ENCODE results near the gene FFAR1.

The FFAR1 gene

GRCh38 chr19:35309481-35310279 is 38.0 kb upstream of the FFAR1 start:
- no peak for ATAC-seq

GRCh38 chr19:35310331-35310730 is 37.4 kb upstream of the FFAR1 start:
- TF ChIP-seq CSDC2 (CRISPR knock-in tag; IDR thresholded peaks at IDR 0.05): no peak
- TF ChIP-seq PATZ1 (CRISPR knock-in tag; IDR thresholded peaks at IDR 0.05; ENCODE audit: borderline replicate concordance): no peak
- TF ChIP-seq ARNTL (CRISPR knock-in tag; IDR thresholded peaks at IDR 0.05; ENCODE audit: borderline replicate concordance, low read depth): no peak
- TF ChIP-seq ZFP3 (CRISPR knock-in tag; IDR thresholded peaks at IDR 0.05): no peak
- no peak for TF ChIP-seq TSHZ2 (CRISPR knock-in tag; IDR thresholded peaks at IDR 0.05)
- TF ChIP-seq TOX (CRISPR knock-in tag; IDR thresholded peaks at IDR 0.05; ENCODE audit: borderline replicate concordance): no peak
- TF ChIP-seq POU6F1 (CRISPR knock-in tag; IDR thresholded peaks at IDR 0.05; ENCODE audit: borderline replicate concordance, low read depth): no peak
- no peak for TF ChIP-seq TCF4 (CRISPR knock-in tag; IDR thresholded peaks at IDR 0.05; ENCODE audit: borderline replicate concordance)
- TF ChIP-seq ZFP30 (CRISPR knock-in tag; IDR thresholded peaks at IDR 0.05): no peak
- TF ChIP-seq PPARA (CRISPR knock-in tag; IDR thresholded peaks at IDR 0.05; ENCODE audit: borderline replicate concordance): no peak
- no peak for TF ChIP-seq ZC3H10 (CRISPR knock-in tag; IDR thresholded peaks at IDR 0.05)
- TF ChIP-seq BACH2 (CRISPR knock-in tag; IDR thresholded peaks at IDR 0.05; ENCODE audit: borderline replicate concordance): no peak
- no peak for TF ChIP-seq ZNF565 (CRISPR knock-in tag; conservative IDR thresholded peaks at IDR 0.05; ENCODE audit: low read depth)

More at GRCh38 chr19:35309481-35310279, 38.0 kb upstream of the FFAR1 start:
- TF ChIP-seq ESRRG (CRISPR knock-in tag; IDR thresholded peaks at IDR 0.05) (no peak), ZFP3 (CRISPR knock-in tag; IDR thresholded peaks at IDR 0.05) (no peak), TOX (CRISPR knock-in tag; IDR thresholded peaks at IDR 0.05; ENCODE audit: borderline replicate concordance) (no peak), PPARA (CRISPR knock-in tag; IDR thresholded peaks at IDR 0.05; ENCODE audit: borderline replicate concordance) (no peak), OSR1 (CRISPR knock-in tag; IDR thresholded peaks at IDR 0.05) (no peak), TCF4 (CRISPR knock-in tag; IDR thresholded peaks at IDR 0.05; ENCODE audit: borderline replicate concordance) (no peak), PATZ1 (CRISPR knock-in tag; IDR thresholded peaks at IDR 0.05; ENCODE audit: borderline replicate concordance) (no peak), ISL1 (CRISPR knock-in tag; IDR thresholded peaks at IDR 0.05) (no peak), ZFP30 (CRISPR knock-in tag; IDR thresholded peaks at IDR 0.05) (no peak), TSHZ2 (CRISPR knock-in tag; IDR thresholded peaks at IDR 0.05) (no peak), SNAI2 (CRISPR knock-in tag; IDR thresholded peaks at IDR 0.05) (no peak), CSRNP3 (CRISPR knock-in tag; IDR thresholded peaks at IDR 0.05) (no peak), RARB (CRISPR knock-in tag; IDR thresholded peaks at IDR 0.05) (no peak), GLIS3 (CRISPR knock-in tag; IDR thresholded peaks at IDR 0.05) (no peak)

More at GRCh38 chr19:35310331-35310730, 37.4 kb upstream of the FFAR1 start:
- ATAC-seq: no peak

Measured in SK-N-SH treated with all-trans-retinoic acid at 6 μM for 48 hours (cell line).